GM23338 (cell line): ENCODE results near the gene WDR70. TPM values are rescaled to one million over a fixed set of nuclear protein-coding genes. Genes with fewer than 3 reads are reported as not detected.

Source experiments
- ATAC-seq: fragments of 200-7000 bp; cut with Tn5 transposase; 3 replicates; pipeline ENCODE4 v1.9.1; 2020
- DNase-seq: peaks from one replicate; pipeline ENCODE4 v3.0.0-alpha.2; 2015; ENCODE audit warnings: low spot score
- H2AFZ ChIP-seq: fragments of 200-600 bp; sonication (generic); 2 replicates; pipeline ENCODE4 v1.8.0; 2016; ENCODE audit warnings: antibody characterized with exemption, mild to moderate bottlenecking, moderate library complexity
- H3F3A ChIP-seq: fragments of 200-600 bp; sonication (generic); replicated peaks from 2 replicates; pipeline ENCODE4 v1.8.0; 2017; ENCODE audit warnings: antibody characterized with exemption, mixed run types, low read depth
- H3K27ac ChIP-seq: fragments of 200-600 bp; sonication (generic); 2 replicates; pipeline ENCODE4 v1.6.1; 2016; ENCODE audit warnings: low read depth
- H3K27me3 ChIP-seq: fragments of 200-600 bp; sonication (generic); 2 replicates; pipeline ENCODE4 v1.8.0; 2016; ENCODE audit warnings: mild to moderate bottlenecking, mixed run types, moderate library complexity; ENCODE audit not compliant: insufficient read depth
- H3K36me3 ChIP-seq: fragments of 200-600 bp; sonication (generic); 2 replicates; pipeline ENCODE4 v1.8.0; 2016; ENCODE audit warnings: mild to moderate bottlenecking; ENCODE audit not compliant: insufficient read depth
- H3K4me1 ChIP-seq: fragments of 200-600 bp; sonication (generic); 2 replicates; pipeline ENCODE4 v1.8.0; 2016; ENCODE audit warnings: mild to moderate bottlenecking, moderate library complexity; ENCODE audit not compliant: insufficient read depth
- H3K4me2 ChIP-seq: fragments of 200-600 bp; sonication (generic); 2 replicates; pipeline ENCODE4 v1.7.1; 2017; ENCODE audit warnings: mixed run types
- H3K4me3 ChIP-seq: fragments of 200-600 bp; sonication (generic); 2 replicates; pipeline ENCODE4 v1.6.1; 2016; ENCODE audit warnings: mixed run types
- H3K79me2 ChIP-seq: fragments of 200-600 bp; sonication (generic); replicated peaks from 2 replicates; pipeline ENCODE4 v1.8.0; 2017; ENCODE audit warnings: mild to moderate bottlenecking; ENCODE audit not compliant: insufficient read depth
- H3K9me2 ChIP-seq: fragments of 200-600 bp; sonication (generic); 2 replicates; pipeline ENCODE4 v1.8.0; 2017; ENCODE audit not compliant: insufficient read depth
- H4K20me1 ChIP-seq: fragments of 200-600 bp; sonication (generic); replicated peaks from 2 replicates; pipeline ENCODE4 v1.8.0; 2017; ENCODE audit warnings: mild to moderate bottlenecking; ENCODE audit not compliant: insufficient read depth
- H3K27ac Mint-ChIP-seq: 2 replicates; pipeline ENCODE4 v1.8.0; 2020; ENCODE audit warnings: inconsistent platforms, mild to moderate bottlenecking, moderate library complexity, mixed read lengths
- H3K27me3 Mint-ChIP-seq: 3 replicates; pipeline ENCODE4 v1.8.0; 2022; ENCODE audit warnings: low read depth, mild to moderate bottlenecking, moderate library complexity, mixed read lengths, inconsistent platforms; ENCODE audit not compliant: insufficient read depth, poor library complexity
- H3K36me3 Mint-ChIP-seq: 3 replicates; pipeline ENCODE4 v1.8.0; 2021; ENCODE audit warnings: low read depth, mild to moderate bottlenecking, inconsistent platforms, moderate library complexity, mixed read lengths
- H3K4me1 Mint-ChIP-seq: 3 replicates; pipeline ENCODE4 v1.8.0; 2020; ENCODE audit warnings: mild to moderate bottlenecking, inconsistent platforms, mixed read lengths
- H3K4me3 Mint-ChIP-seq: 3 replicates; pipeline ENCODE4 v1.8.0; 2021; ENCODE audit warnings: moderate library complexity, mild to moderate bottlenecking, inconsistent platforms, mixed read lengths
- H3K9me3 Mint-ChIP-seq: 3 replicates; pipeline ENCODE4 v1.8.0; 2020; ENCODE audit warnings: moderate library complexity, mild to moderate bottlenecking, inconsistent platforms, mixed read lengths
- CREB1 ChIP-seq: fragments of 250-450 bp; sonication (Bioruptor Pico); IDR thresholded peaks from 2 replicates; pipeline ENCODE4 v1.5.0; 2020; ENCODE audit warnings: low read depth, mild to moderate bottlenecking, moderate library complexity
- EZH2 ChIP-seq: fragments of 200-600 bp; sonication (generic); IDR thresholded peaks from one replicate; pipeline ENCODE4 v1.8.0; 2017; ENCODE audit warnings: antibody characterized with exemption, mild to moderate bottlenecking, low read depth; ENCODE audit not compliant: unreplicated experiment
- EZH2phosphoT487 ChIP-seq: fragments of 200-600 bp; sonication (generic); IDR thresholded peaks from one replicate; pipeline ENCODE4 v1.8.1; 2018; ENCODE audit warnings: antibody characterized with exemption; ENCODE audit not compliant: unreplicated experiment
- JUNB ChIP-seq: IDR thresholded peaks from one replicate; pipeline ENCODE4 v1.6.1; 2016; ENCODE audit warnings: antibody characterized with exemption; ENCODE audit not compliant: unreplicated experiment
- NANOG ChIP-seq: IDR thresholded peaks from 2 replicates; pipeline ENCODE4 v1.6.1; 2016; ENCODE audit warnings: antibody characterized with exemption, borderline replicate concordance
- STAT1 ChIP-seq: IDR thresholded peaks from one replicate; pipeline ENCODE4 v1.6.1; 2016; ENCODE audit warnings: antibody characterized with exemption; ENCODE audit not compliant: unreplicated experiment
- ZNF114 ChIP-seq: fragments of 250-450 bp; sonication (Bioruptor Pico); IDR thresholded peaks from 2 replicates; pipeline ENCODE4 v1.5.0; 2020; ENCODE audit warnings: mild to moderate bottlenecking, moderate library complexity
- ZNF331 ChIP-seq: fragments of 250-450 bp; sonication (Bioruptor Pico); IDR thresholded peaks from 2 replicates; pipeline ENCODE4 v1.5.0; 2020; ENCODE audit warnings: low read depth, mild to moderate bottlenecking, moderate library complexity
- polyA plus RNA-seq: library from polyadenylated mRNA; unstranded; fragments of >200 nt; fragmentation: Nextera tagmentation; extraction: Ambion mirVana; gene quantifications from 2 replicates; pipeline ENCODE4 v1.2.1, GENCODE V29; 2016
- total RNA-seq: library from RNA; depleted of rRNA; stranded (reverse); fragments of >200 nt; shearing (Covaris generic); gene quantifications from 2 replicates; pipeline ENCODE4 v1.2.3, GENCODE V29; 2014
- TF ChIP-seq, protein P1 (sequence below): fragments of 250-450 bp; sonication (Bioruptor Pico); IDR thresholded peaks from 2 replicates; pipeline ENCODE4 v1.5.0; 2020; ENCODE audit warnings: mild to moderate bottlenecking, moderate library complexity
- TF ChIP-seq, protein P2 (sequence below): IDR thresholded peaks from one replicate; pipeline ENCODE4 v1.6.1; 2018; ENCODE audit warnings: antibody characterized with exemption; ENCODE audit not compliant: unreplicated experiment
- TF ChIP-seq, protein P3 (sequence below): IDR thresholded peaks from 2 replicates; pipeline ENCODE4 v1.6.1; 2016; ENCODE audit warnings: antibody characterized with exemption
- TF ChIP-seq, protein P4 (sequence below), 2 experiments: fragments of 200-600 bp in 1 of 2; sonication (generic) in 1 of 2; conservative IDR thresholded peaks; 2 replicates each; pipeline versions ENCODE4 v1.5.1 to v1.6.1; 2016 to 2017; ENCODE audit warnings: antibody characterized with exemption in 2 of 2, low read depth in 2 of 2, mild to moderate bottlenecking in 2 of 2, moderate library complexity in 1 of 2

The WDR70 gene
- total and polyA plus RNA-seq, 2 experiments from 2014 or later = 34.9 to 86.7 TPM

DNA sequence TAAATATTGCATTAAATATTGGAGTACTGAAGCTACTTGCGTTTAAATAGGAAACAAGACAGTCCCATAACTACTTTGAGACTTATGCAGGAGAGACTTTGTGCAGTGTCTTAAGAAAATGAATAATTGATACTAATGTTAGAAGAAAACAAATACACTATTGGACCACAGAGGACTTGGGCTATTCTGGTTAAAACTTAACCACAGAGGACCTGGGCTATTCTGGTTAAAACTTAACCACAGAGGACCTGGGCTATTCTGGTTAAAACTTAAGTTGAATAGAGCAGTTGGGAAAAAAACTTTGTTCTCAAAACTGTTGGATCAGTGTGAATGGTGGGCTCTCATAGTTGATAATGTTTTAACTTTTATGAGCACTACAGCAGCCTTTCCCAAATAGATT, 141.7 kb downstream of the WDR70 start:
- Histone ChIP-seq H3K27ac (no peak overlapping the region), H3K4me2 (no peak overlapping the region), H3F3A (no peaks in the 10 kb centered on the region), H4K20me1 (no peaks in the 10 kb centered on the region), H2AFZ (no peak overlapping the region), H3K4me3 (no peak overlapping the region), H3K4me1 (no peaks in the 10 kb centered on the region), H3K36me3 (peaks cover 24% of the 10 kb centered on the region), H3K27me3 (no peaks in the 10 kb centered on the region), H3K9me2 (no peaks in the 10 kb centered on the region), H3K79me2 (no peaks in the 10 kb centered on the region)
- peaks cover 77% of the 10 kb centered on the region for H3K36me3 Mint-ChIP-seq
- no peak overlapping the region for H3K4me3 Mint-ChIP-seq
- TF ChIP-seq, protein P1, sequence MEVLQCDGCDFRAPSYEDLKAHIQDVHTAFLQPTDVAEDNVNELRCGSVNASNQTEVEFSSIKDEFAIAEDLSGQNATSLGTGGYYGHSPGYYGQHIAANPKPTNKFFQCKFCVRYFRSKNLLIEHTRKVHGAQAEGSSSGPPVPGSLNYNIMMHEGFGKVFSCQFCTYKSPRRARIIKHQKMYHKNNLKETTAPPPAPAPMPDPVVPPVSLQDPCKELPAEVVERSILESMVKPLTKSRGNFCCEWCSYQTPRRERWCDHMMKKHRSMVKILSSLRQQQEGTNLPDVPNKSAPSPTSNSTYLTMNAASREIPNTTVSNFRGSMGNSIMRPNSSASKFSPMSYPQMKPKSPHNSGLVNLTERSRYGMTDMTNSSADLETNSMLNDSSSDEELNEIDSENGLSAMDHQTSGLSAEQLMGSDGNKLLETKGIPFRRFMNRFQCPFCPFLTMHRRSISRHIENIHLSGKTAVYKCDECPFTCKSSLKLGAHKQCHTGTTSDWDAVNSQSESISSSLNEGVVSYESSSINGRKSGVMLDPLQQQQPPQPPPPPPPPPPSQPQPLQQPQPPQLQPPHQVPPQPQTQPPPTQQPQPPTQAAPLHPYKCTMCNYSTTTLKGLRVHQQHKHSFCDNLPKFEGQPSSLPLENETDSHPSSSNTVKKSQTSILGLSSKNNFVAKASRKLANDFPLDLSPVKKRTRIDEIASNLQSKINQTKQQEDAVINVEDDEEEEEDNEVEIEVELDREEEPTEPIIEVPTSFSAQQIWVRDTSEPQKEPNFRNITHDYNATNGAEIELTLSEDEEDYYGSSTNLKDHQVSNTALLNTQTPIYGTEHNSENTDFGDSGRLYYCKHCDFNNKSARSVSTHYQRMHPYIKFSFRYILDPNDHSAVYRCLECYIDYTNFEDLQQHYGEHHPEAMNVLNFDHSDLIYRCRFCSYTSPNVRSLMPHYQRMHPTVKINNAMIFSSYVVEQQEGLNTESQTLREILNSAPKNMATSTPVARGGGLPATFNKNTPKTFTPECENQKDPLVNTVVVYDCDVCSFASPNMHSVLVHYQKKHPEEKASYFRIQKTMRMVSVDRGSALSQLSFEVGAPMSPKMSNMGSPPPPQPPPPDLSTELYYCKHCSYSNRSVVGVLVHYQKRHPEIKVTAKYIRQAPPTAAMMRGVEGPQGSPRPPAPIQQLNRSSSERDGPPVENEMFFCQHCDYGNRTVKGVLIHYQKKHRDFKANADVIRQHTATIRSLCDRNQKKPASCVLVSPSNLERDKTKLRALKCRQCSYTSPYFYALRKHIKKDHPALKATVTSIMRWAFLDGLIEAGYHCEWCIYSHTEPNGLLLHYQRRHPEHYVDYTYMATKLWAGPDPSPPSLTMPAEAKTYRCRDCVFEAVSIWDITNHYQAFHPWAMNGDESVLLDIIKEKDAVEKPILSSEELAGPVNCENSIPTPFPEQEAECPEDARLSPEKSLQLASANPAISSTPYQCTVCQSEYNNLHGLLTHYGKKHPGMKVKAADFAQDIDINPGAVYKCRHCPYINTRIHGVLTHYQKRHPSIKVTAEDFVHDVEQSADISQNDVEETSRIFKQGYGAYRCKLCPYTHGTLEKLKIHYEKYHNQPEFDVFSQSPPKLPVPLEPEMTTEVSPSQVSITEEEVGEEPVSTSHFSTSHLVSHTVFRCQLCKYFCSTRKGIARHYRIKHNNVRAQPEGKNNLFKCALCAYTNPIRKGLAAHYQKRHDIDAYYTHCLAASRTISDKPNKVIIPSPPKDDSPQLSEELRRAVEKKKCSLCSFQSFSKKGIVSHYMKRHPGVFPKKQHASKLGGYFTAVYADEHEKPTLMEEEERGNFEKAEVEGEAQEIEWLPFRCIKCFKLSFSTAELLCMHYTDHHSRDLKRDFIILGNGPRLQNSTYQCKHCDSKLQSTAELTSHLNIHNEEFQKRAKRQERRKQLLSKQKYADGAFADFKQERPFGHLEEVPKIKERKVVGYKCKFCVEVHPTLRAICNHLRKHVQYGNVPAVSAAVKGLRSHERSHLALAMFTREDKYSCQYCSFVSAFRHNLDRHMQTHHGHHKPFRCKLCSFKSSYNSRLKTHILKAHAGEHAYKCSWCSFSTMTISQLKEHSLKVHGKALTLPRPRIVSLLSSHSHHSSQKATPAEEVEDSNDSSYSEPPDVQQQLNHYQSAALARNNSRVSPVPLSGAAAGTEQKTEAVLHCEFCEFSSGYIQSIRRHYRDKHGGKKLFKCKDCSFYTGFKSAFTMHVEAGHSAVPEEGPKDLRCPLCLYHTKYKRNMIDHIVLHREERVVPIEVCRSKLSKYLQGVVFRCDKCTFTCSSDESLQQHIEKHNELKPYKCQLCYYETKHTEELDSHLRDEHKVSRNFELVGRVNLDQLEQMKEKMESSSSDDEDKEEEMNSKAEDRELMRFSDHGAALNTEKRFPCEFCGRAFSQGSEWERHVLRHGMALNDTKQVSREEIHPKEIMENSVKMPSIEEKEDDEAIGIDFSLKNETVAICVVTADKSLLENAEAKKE (CRISPR knock-in tag) = no peak
- TF ChIP-seq JUNB = no peak
- no peak for TF ChIP-seq EZH2phosphoT487
- TF ChIP-seq STAT1 = no peak
- TF ChIP-seq ZNF331 = no peak
- TF ChIP-seq, protein P2, sequence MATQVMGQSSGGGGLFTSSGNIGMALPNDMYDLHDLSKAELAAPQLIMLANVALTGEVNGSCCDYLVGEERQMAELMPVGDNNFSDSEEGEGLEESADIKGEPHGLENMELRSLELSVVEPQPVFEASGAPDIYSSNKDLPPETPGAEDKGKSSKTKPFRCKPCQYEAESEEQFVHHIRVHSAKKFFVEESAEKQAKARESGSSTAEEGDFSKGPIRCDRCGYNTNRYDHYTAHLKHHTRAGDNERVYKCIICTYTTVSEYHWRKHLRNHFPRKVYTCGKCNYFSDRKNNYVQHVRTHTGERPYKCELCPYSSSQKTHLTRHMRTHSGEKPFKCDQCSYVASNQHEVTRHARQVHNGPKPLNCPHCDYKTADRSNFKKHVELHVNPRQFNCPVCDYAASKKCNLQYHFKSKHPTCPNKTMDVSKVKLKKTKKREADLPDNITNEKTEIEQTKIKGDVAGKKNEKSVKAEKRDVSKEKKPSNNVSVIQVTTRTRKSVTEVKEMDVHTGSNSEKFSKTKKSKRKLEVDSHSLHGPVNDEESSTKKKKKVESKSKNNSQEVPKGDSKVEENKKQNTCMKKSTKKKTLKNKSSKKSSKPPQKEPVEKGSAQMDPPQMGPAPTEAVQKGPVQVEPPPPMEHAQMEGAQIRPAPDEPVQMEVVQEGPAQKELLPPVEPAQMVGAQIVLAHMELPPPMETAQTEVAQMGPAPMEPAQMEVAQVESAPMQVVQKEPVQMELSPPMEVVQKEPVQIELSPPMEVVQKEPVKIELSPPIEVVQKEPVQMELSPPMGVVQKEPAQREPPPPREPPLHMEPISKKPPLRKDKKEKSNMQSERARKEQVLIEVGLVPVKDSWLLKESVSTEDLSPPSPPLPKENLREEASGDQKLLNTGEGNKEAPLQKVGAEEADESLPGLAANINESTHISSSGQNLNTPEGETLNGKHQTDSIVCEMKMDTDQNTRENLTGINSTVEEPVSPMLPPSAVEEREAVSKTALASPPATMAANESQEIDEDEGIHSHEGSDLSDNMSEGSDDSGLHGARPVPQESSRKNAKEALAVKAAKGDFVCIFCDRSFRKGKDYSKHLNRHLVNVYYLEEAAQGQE = no peak
- no peak for TF ChIP-seq EZH2
- TF ChIP-seq, protein P3, sequence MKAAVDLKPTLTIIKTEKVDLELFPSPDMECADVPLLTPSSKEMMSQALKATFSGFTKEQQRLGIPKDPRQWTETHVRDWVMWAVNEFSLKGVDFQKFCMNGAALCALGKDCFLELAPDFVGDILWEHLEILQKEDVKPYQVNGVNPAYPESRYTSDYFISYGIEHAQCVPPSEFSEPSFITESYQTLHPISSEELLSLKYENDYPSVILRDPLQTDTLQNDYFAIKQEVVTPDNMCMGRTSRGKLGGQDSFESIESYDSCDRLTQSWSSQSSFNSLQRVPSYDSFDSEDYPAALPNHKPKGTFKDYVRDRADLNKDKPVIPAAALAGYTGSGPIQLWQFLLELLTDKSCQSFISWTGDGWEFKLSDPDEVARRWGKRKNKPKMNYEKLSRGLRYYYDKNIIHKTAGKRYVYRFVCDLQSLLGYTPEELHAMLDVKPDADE = no peak
- TF ChIP-seq, protein P4, sequence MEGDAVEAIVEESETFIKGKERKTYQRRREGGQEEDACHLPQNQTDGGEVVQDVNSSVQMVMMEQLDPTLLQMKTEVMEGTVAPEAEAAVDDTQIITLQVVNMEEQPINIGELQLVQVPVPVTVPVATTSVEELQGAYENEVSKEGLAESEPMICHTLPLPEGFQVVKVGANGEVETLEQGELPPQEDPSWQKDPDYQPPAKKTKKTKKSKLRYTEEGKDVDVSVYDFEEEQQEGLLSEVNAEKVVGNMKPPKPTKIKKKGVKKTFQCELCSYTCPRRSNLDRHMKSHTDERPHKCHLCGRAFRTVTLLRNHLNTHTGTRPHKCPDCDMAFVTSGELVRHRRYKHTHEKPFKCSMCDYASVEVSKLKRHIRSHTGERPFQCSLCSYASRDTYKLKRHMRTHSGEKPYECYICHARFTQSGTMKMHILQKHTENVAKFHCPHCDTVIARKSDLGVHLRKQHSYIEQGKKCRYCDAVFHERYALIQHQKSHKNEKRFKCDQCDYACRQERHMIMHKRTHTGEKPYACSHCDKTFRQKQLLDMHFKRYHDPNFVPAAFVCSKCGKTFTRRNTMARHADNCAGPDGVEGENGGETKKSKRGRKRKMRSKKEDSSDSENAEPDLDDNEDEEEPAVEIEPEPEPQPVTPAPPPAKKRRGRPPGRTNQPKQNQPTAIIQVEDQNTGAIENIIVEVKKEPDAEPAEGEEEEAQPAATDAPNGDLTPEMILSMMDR (conservative IDR thresholded peaks at IDR 0.05; ENCODE audit: low read depth in 2 of 2) = no peak
- TF ChIP-seq ZNF114 (CRISPR knock-in tag) = no peak
- no peak for TF ChIP-seq CREB1
- no peak for TF ChIP-seq NANOG
- no peaks in the 10 kb centered on the region for H3K4me1 Mint-ChIP-seq
- ATAC-seq (no peak), DNase-seq (no peak)
- H3K27ac Mint-ChIP-seq = no peak overlapping the region
- peaks cover 70% of the 10 kb centered on the region for H3K9me3 Mint-ChIP-seq
- H3K27me3 Mint-ChIP-seq = peaks cover 8% of the 10 kb centered on the region
